SK-N-SH (cell line): ENCODE results near the gene ABCC3. TPM values are rescaled to one million over a fixed set of nuclear protein-coding genes. Genes with fewer than 3 reads are reported as not detected.
A peak's percentile ranks its signal among the peaks of the same experiment; 100 is the strongest.

Source experiments
- CTCF ChIA-PET: fragments of 300-600, 350-600 bp; formaldehyde crosslinking; extraction: SDS; loops from one replicate; lab custom pipeline; 2021; lab: Yijun Ruan, JAX
- POLR2A ChIA-PET: fragments of 350-600 bp; sonication (Branson Sonifier 250); formaldehyde crosslinking; extraction: SDS; loops from one replicate; lab custom pipeline; 2020; ENCODE audit warnings: antibody characterized with exemption, inconsistent platforms; lab: Yijun Ruan, JAX
- DNase-seq: peaks from one replicate; pipeline ENCODE4 v3.0.0; 2012
- H2AFZ ChIP-seq: fragments of 200-600 bp; sonication (generic); 2 replicates; pipeline ENCODE4 v1.8.1; 2016; ENCODE audit warnings: antibody characterized with exemption, mild to moderate bottlenecking, low read depth
- H3F3A ChIP-seq: fragments of 200-600 bp; sonication (generic); replicated peaks from 2 replicates; pipeline ENCODE3; 2016; ENCODE audit warnings: antibody characterized with exemption, mild to moderate bottlenecking; ENCODE audit not compliant: insufficient read depth
- H3K27ac ChIP-seq, 2 experiments: fragments of 200-500 bp in 1 of 2; fragments of 200-600 bp in 1 of 2; sonication (Bioruptor generic) in 1 of 2; sonication (generic), shearing (Covaris generic) in 1 of 2; 2 replicates each; pipeline versions ENCODE4 v1.5.1 to v1.6.1; 2014 to 2016; ENCODE audit warnings: low read depth in 2 of 2, inconsistent platforms in 1 of 2, low read length in 1 of 2, mild to moderate bottlenecking in 1 of 2, mixed read lengths in 1 of 2
- H3K27me3 ChIP-seq: fragments of 200-600 bp; sonication (generic), shearing (Covaris generic); 2 replicates; pipeline ENCODE4 v1.6.1; 2016; ENCODE audit warnings: mixed run types; ENCODE audit not compliant: insufficient read depth
- H3K36me3 ChIP-seq, 2 experiments: fragments of 200-500 bp in 1 of 2; fragments of 200-600 bp in 1 of 2; sonication (Bioruptor generic) in 1 of 2; sonication (generic) in 1 of 2; replicated peaks in 1 of 2; 2 replicates each; pipeline versions ENCODE3 to v1.5.1; 2014 to 2016; ENCODE audit warnings: low read length in 1 of 2, mild to moderate bottlenecking in 1 of 2; ENCODE audit not compliant: insufficient read depth in 2 of 2, control insufficient read depth in 1 of 2
- H3K4me1 ChIP-seq, 2 experiments: fragments of 200-500 bp in 1 of 2; fragments of 200-600 bp in 1 of 2; sonication (Bioruptor generic) in 1 of 2; sonication (generic), shearing (Covaris generic) in 1 of 2; 2 replicates each; pipeline versions ENCODE4 v1.5.1 to v1.6.1; 2014 to 2016; ENCODE audit warnings: low read depth in 1 of 2, low read length in 1 of 2, mixed run types in 1 of 2; ENCODE audit not compliant: insufficient read depth in 2 of 2, control insufficient read depth in 1 of 2
- H3K4me2 ChIP-seq: fragments of 200-600 bp; sonication (generic), shearing (Covaris generic); 2 replicates; pipeline ENCODE4 v1.6.1; 2017; ENCODE audit warnings: mixed run types
- H3K4me3 ChIP-seq, 2 experiments: fragments of 200-500 bp in 1 of 2; fragments of 200-600 bp in 1 of 2; sonication (Bioruptor generic) in 1 of 2; sonication (generic), shearing (Covaris generic) in 1 of 2; 2 replicates each; pipeline versions ENCODE4 v1.5.1 to v1.8.1; 2014 to 2016; ENCODE audit warnings: low read depth in 2 of 2, inconsistent platforms in 1 of 2, low read length in 1 of 2, mild to moderate bottlenecking in 1 of 2, mixed read lengths in 1 of 2, moderate library complexity in 1 of 2
- H3K79me2 ChIP-seq: fragments of 200-600 bp; sonication (generic); 2 replicates; pipeline ENCODE4 v1.8.1; 2017; ENCODE audit warnings: mild to moderate bottlenecking; ENCODE audit not compliant: insufficient read depth
- H3K9ac ChIP-seq: fragments of 200-600 bp; sonication (generic); 2 replicates; pipeline ENCODE4 v1.6.1; 2017; ENCODE audit warnings: mixed run types
- H3K9me2 ChIP-seq: fragments of 200-600 bp; sonication (generic); 2 replicates; pipeline ENCODE4 v1.6.1; 2017; ENCODE audit warnings: mixed run types
- H3K9me3 ChIP-seq: fragments of 200-600 bp; sonication (generic); 2 replicates; pipeline ENCODE4 v1.6.1; 2017; ENCODE audit warnings: mixed run types, mild to moderate bottlenecking, moderate library complexity
- H4K20me1 ChIP-seq: fragments of 200-600 bp; sonication (generic); 2 replicates; pipeline ENCODE4 v1.6.1; 2017; ENCODE audit warnings: mild to moderate bottlenecking, mixed run types; ENCODE audit not compliant: insufficient read depth
- FOSL2 ChIP-seq: IDR thresholded peaks from 2 replicates; pipeline ENCODE4 v1.4.0; 2012; ENCODE audit warnings: low read depth, mild to moderate bottlenecking, moderate library complexity, borderline replicate concordance
- GATA2 ChIP-seq: sonication (generic); formaldehyde crosslinking; IDR thresholded peaks from 2 replicates; pipeline ENCODE4 v1.5.0; 2020; ENCODE audit warnings: mild to moderate bottlenecking, missing genetic modification reagents
- NFIC ChIP-seq: IDR thresholded peaks from 2 replicates; pipeline ENCODE4 v1.4.0; 2012; ENCODE audit warnings: borderline replicate concordance
- NRF1 ChIP-seq: IDR thresholded peaks from 2 replicates; pipeline ENCODE4 v1.6.1; 2012; ENCODE audit warnings: low read depth, mild to moderate bottlenecking, low read length
- RCOR1 ChIP-seq: fragments of 150-350 bp; IDR thresholded peaks from 2 replicates; pipeline ENCODE4 v1.6.1; 2017; ENCODE audit warnings: antibody characterized with exemption, low read length
- SIN3A ChIP-seq: IDR thresholded peaks from 2 replicates; pipeline ENCODE4 v1.6.1; 2012; ENCODE audit warnings: low read depth, mild to moderate bottlenecking, low read length, moderate library complexity, borderline replicate concordance
- TAF1 ChIP-seq: IDR thresholded peaks from 2 replicates; pipeline ENCODE4 v1.6.1; 2012; ENCODE audit warnings: low read depth, mild to moderate bottlenecking, low read length, moderate library complexity, borderline replicate concordance
- TEAD4 ChIP-seq: IDR thresholded peaks from 2 replicates; pipeline ENCODE4 v1.4.0; 2012; ENCODE audit warnings: mild to moderate bottlenecking, borderline replicate concordance; ENCODE audit not compliant: insufficient read depth
- USF1 ChIP-seq: IDR thresholded peaks from 2 replicates; pipeline ENCODE4 v1.4.0; 2012; ENCODE audit warnings: low read depth, borderline replicate concordance
- USF2 ChIP-seq: fragments of 150-350 bp; IDR thresholded peaks from 2 replicates; pipeline ENCODE4 v1.6.1; 2017; ENCODE audit warnings: antibody characterized with exemption, low read length, low read depth, borderline replicate concordance
- WGBS: methylation state at CpG from one replicate; pipeline ENCODE4 v1.1.6; 2017; ENCODE audit warnings: low lambda C conversion rate; 5-methylcytosine and 5-hydroxymethylcytosine counted together
- polyA plus RNA-seq, 3 experiments: library from polyadenylated mRNA; depleted of rRNA; stranded (reverse); fragments of >200 nt; gene quantifications; 2 replicates each; pipeline ENCODE4 v1.2.3, GENCODE V29; 2012

The ABCC3 gene
- polyA plus RNA-seq, 1 of the 3 experiments (the other 2 are of a cell fraction), result 185 TPM

DNA sequence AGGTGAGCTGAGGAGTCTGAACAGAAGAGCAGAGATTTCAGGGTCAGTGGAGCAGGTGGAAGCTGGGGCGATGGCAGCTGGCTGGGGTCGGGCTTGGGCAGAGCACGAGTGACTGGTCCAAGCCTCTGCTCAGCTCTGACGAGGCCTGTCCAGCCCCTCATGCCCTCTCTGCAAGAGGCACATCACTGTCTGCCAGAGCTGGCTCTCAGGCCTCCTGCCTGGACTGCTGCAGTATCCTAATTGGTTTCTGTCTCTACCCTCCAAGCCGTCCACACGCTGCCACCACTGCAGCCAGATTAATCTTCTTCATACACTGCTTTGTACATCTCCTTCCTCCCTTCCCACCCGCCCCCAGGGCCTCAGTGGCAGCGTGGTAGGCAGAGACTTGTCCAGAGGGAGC, 48.8 kb upstream of the ABCC3 start:
- H3K4me2 ChIP-seq, result no peak overlapping the region
- no peak overlapping the region for H3K4me3 ChIP-seq
- H3K36me3 ChIP-seq, result no peaks in the 10 kb centered on the region
- POLR2A ChIA-PET, result interaction anchor here (1.1 to 1.2 kb wide), 2 partner anchors 16 to 24 kb away, joined by 3 to 7 read pairs; no protein-coding TSS in a partner anchor
- no peaks in the 10 kb centered on the region for H4K20me1 ChIP-seq
- H3F3A ChIP-seq, result no peaks in the 10 kb centered on the region
- H3K4me1 ChIP-seq, result peaks cover 0 to 45% of the 10 kb centered on the region in 2 experiments; a peak in 1 of 4 replicates
- peaks cover 16% of the 10 kb centered on the region for H3K27me3 ChIP-seq
- H3K9me2 ChIP-seq, result no peaks in the 10 kb centered on the region
- H3K9ac ChIP-seq, result no peak overlapping the region
- peak overlapping the region in 1 of 2 experiments; percentile 48; a peak in 1 of 4 replicates for H3K27ac ChIP-seq
- H3K79me2 ChIP-seq, result no peaks in the 10 kb centered on the region
- no peak overlapping the region for H2AFZ ChIP-seq
- TF ChIP-seq RCOR1 (0 out of 2 replicates have a peak, but pooled peaks have one; percentile 9), TAF1 (no peak), NFIC (no peak), USF2 (no peak), GATA2 (CRISPR knock-in tag) (no peak), USF1 (no peak)
- TF ChIP-seq, all 33 proteins: peak for 1
- DNase-seq, result peak; percentile 65
- 68% methylated on average over 8 of the region's 8 CpGs for WGBS
- CTCF ChIA-PET, result interaction anchor here (1.2 to 12.9 kb wide), 8 partner anchors 10 to 96 kb away, joined by 4 to 163 read pairs (median 7); partner anchors contain the start of gene CACNA1G
- no peaks in the 10 kb centered on the region for H3K9me3 ChIP-seq

DNA sequence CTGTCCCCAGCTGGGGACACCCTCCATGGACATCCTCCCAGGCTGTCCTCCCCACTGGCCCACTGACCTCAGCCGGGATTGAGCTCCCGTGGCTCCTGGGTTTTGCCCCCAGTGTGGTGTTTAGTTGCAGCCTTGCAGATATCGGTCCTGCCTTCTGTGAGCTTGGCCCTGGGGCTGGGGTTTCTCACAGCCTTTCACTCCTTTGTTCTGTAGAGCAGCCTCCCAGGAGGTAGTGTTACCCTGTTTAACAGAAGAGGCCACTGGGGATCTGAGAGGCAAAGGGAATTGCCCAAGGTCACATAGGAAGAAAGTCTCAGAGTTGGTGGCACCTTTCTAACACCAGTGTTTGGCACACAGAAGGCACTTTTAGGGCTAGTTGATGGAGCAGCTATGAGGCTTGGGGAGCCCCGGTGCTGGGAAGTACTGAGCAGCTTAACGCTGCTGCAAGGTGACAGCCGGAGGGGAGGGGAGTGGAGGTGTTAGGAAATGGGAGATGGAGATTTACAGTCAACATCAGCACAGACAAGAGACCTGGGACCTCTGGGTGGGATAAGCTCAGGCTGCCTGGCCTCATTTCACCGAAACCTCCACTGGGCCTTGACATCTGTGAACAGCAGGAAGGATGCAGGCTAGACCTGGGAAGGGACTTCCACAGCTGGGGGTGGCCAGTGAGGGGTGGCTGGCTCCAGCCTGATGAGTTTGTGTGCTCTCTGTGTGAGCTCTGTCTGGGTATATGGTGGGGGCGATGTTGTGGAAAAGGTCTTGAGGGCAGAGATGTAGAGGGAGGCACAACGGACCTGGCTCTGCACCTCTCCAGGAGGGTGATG, 48.0 kb upstream of the ABCC3 start:
- DNase-seq, result no peak
- Histone ChIP-seq H3K4me2 (no peak overlapping the region), H3K9me2 (no peaks in the 10 kb centered on the region), H3K9me3 (no peaks in the 10 kb centered on the region), H3K27ac (peak overlapping the region in 1 of 2 experiments; percentile 20; a peak in 1 of 4 replicates), H3K79me2 (no peaks in the 10 kb centered on the region), H3K36me3 (no peaks in the 10 kb centered on the region), H3F3A (no peaks in the 10 kb centered on the region), H4K20me1 (no peaks in the 10 kb centered on the region), H2AFZ (no peak overlapping the region), H3K27me3 (peaks cover 16% of the 10 kb centered on the region), H3K9ac (no peak overlapping the region), H3K4me3 (no peak overlapping the region), H3K4me1 (peaks cover 0 to 45% of the 10 kb centered on the region in 2 experiments; a peak in 1 of 4 replicates)
- no peak for TF ChIP-seq FOSL2
- TF ChIP-seq NRF1, result no peak
- TF ChIP-seq SIN3A, result no peak
- TF ChIP-seq TEAD4, result no peak
- WGBS, result 84% methylated on average over 9 of the region's 9 CpGs
- ChIA-PET POLR2A (no interaction called here), CTCF (interaction anchor here (1.3 to 12.9 kb wide), 7 partner anchors 11 to 40 kb away, joined by 4 to 163 read pairs (median 7); partner anchors contain the start of gene CACNA1G)
